ENCODE results near the gene DMRT1.

DNA sequence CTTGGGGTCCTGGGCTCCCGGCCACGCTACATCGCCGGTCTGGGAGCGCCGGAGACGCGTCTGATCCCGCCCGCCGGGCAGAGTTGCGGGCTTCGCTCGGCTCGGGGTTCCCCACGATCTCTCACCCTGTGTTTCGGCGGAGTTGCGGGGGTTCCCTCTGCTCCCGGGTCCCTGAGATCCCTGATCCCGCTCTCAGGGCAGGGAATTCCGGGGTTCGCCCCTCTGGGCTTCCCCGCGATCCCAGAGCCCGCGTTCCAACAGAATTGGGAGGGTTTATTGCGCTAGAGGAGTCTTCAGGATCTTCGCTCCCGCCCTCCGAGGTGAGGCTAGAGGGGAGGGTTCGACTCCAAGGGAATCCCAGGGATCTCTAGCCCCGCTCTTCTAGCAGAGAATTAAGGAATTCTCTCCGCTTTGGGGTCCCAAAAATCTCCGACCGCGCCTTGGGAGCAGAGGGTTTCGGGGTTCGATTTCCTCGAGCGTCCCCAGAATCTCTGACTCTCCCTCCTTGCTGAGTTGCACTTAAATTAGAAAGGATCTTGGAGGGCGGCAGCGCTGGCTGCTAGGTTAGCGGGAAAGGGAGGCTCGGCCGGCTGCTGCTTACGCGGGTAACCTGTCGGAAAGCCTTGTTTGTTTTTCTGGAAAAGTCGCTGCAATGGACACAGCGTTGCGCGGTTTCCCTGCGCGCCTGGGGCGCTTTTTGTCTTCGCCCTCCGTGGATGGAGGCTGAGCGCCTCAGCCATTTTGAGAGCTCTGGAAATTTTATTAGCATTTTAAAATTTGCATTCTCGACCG lies 1.3 kb downstream of the DMRT1 start:
- TF ChIP-seq, protein P1, sequence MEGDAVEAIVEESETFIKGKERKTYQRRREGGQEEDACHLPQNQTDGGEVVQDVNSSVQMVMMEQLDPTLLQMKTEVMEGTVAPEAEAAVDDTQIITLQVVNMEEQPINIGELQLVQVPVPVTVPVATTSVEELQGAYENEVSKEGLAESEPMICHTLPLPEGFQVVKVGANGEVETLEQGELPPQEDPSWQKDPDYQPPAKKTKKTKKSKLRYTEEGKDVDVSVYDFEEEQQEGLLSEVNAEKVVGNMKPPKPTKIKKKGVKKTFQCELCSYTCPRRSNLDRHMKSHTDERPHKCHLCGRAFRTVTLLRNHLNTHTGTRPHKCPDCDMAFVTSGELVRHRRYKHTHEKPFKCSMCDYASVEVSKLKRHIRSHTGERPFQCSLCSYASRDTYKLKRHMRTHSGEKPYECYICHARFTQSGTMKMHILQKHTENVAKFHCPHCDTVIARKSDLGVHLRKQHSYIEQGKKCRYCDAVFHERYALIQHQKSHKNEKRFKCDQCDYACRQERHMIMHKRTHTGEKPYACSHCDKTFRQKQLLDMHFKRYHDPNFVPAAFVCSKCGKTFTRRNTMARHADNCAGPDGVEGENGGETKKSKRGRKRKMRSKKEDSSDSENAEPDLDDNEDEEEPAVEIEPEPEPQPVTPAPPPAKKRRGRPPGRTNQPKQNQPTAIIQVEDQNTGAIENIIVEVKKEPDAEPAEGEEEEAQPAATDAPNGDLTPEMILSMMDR (IDR thresholded peaks at IDR 0.05), result no peak
- no peak for TF ChIP-seq EP300 (IDR thresholded peaks at IDR 0.05)
- TF ChIP-seq POLR2A (IDR thresholded peaks at IDR 0.05), result no peak
